ENCODE measurements around the gene PLPPR5. TPM values are rescaled to one million over a fixed set of nuclear protein-coding genes. Genes with fewer than 3 reads are reported as not detected.
A peak's percentile ranks its signal among the peaks of the same experiment; 100 is the strongest.

PLPPR5 gene
- total and polyA plus RNA-seq, 2 experiments from 2014 or later = not detected

GRCh38 chr1:99004254-99004860 is 304 bp downstream of the PLPPR5 start:
- H3K9ac ChIP-seq = no peak overlapping the region
- H3K9me3 ChIP-seq (ENCODE audit: low read depth) = no peaks in the 10 kb centered on the region
- 3 to 4% methylated on average over 48 to 62 of the region's 66 CpGs for WGBS, 2 experiments (ENCODE audit: low coverage in 1 of 2, low lambda C conversion rate in 2 of 2, missing lambda C conversion rate in 2 of 2)
- H3K27ac ChIP-seq = no peak overlapping the region
- no peaks in the 10 kb centered on the region for H3K79me2 ChIP-seq (ENCODE audit: insufficient read depth)
- peaks cover 4% of the 10 kb centered on the region for H3K4me1 ChIP-seq (ENCODE audit: insufficient read depth)
- peak overlapping the region; percentile 55; the same call in 1 of the 2 replicates for H2AFZ ChIP-seq
- H3K9me2 ChIP-seq (ENCODE audit: insufficient read depth) = no peaks in the 10 kb centered on the region
- peaks cover 34% of the 10 kb centered on the region for H3K27me3 ChIP-seq (replicated peaks; ENCODE audit: insufficient read depth)
- TF ChIP-seq EZH2 (IDR thresholded peaks at IDR 0.05; ENCODE audit: insufficient read depth, poor library complexity, severe bottlenecking) (no peak), EZH2phosphoT487 (IDR thresholded peaks at IDR 0.05; ENCODE audit: insufficient read depth, low read depth) (no peak)
- H3K4me2 ChIP-seq (ENCODE audit: unreplicated experiment) = peak overlapping the region; percentile 88
- in situ Hi-C loops (cut with MboI) = no loop called here
- peak; percentile 68 for DNase-seq
- no peaks in the 10 kb centered on the region for H3K36me3 ChIP-seq (ENCODE audit: low read depth)
- no peaks in the 10 kb centered on the region for H3F3A ChIP-seq (ENCODE audit: insufficient read depth)
- H3K4me3 ChIP-seq = peak overlapping the region; percentile 70
- H4K20me1 ChIP-seq (ENCODE audit: insufficient read depth) = no peaks in the 10 kb centered on the region

- DNase-seq = no peak
- H3K4me2 ChIP-seq (ENCODE audit: unreplicated experiment) = peak overlapping the region; percentile 88
- H3K9me3 ChIP-seq (ENCODE audit: low read depth) = no peaks in the 10 kb centered on the region
- no peak overlapping the region for H3K27ac ChIP-seq
- 0 out of 2 replicates have a peak overlapping the region, but pooled peaks have one; percentile 55 for H2AFZ ChIP-seq
- 31% methylated on average over 17 to 20 of the region's 20 CpGs for WGBS, 2 experiments (ENCODE audit: low coverage in 1 of 2, low lambda C conversion rate in 2 of 2, missing lambda C conversion rate in 2 of 2)
- TF ChIP-seq EZH2 (IDR thresholded peaks at IDR 0.05; ENCODE audit: insufficient read depth, poor library complexity, severe bottlenecking) (peak; percentile 62), EZH2phosphoT487 (IDR thresholded peaks at IDR 0.05; ENCODE audit: insufficient read depth, low read depth) (no peak)
- H3K9me2 ChIP-seq (ENCODE audit: insufficient read depth) = no peaks in the 10 kb centered on the region
- peak overlapping the region; percentile 70 for H3K4me3 ChIP-seq
- no peaks in the 10 kb centered on the region for H3K36me3 ChIP-seq (ENCODE audit: low read depth)
- peaks cover 34% of the 10 kb centered on the region for H3K27me3 ChIP-seq (replicated peaks; ENCODE audit: insufficient read depth)
- no peaks in the 10 kb centered on the region for H3K79me2 ChIP-seq (ENCODE audit: insufficient read depth)
- H4K20me1 ChIP-seq (ENCODE audit: insufficient read depth) = no peaks in the 10 kb centered on the region
- H3K4me1 ChIP-seq (ENCODE audit: insufficient read depth) = peaks cover 4% of the 10 kb centered on the region
- no peaks in the 10 kb centered on the region for H3F3A ChIP-seq (ENCODE audit: insufficient read depth)
- no peak overlapping the region for H3K9ac ChIP-seq
- in situ Hi-C loops (cut with MboI) = no loop called here
Measured at GRCh38 chr1:99003581-99004253, 944 bp downstream of the PLPPR5 start.

GRCh38 chr1:98992844-98993243 is 11.8 kb downstream of the PLPPR5 start:
- Histone ChIP-seq H3K9me2 (ENCODE audit: insufficient read depth) (no peaks in the 10 kb centered on the region; the same call in none of the 2 replicates), H3K79me2 (ENCODE audit: insufficient read depth) (no peaks in the 10 kb centered on the region), H3K4me1 (ENCODE audit: insufficient read depth) (peaks cover 25% of the 10 kb centered on the region), H2AFZ (no peak overlapping the region), H3K9ac (no peak overlapping the region), H3K4me2 (ENCODE audit: unreplicated experiment) (no peak overlapping the region), H3K27me3 (replicated peaks; ENCODE audit: insufficient read depth) (no peaks in the 10 kb centered on the region), H4K20me1 (ENCODE audit: insufficient read depth) (no peaks in the 10 kb centered on the region), H3K36me3 (ENCODE audit: low read depth) (no peaks in the 10 kb centered on the region), H3K4me3 (no peak overlapping the region), H3K9me3 (ENCODE audit: low read depth) (no peaks in the 10 kb centered on the region), H3K27ac (no peak overlapping the region), H3F3A (ENCODE audit: insufficient read depth) (peaks cover 19% of the 10 kb centered on the region; the same call in 1 of the 2 replicates)
- no peak for TF ChIP-seq EZH2phosphoT487 (IDR thresholded peaks at IDR 0.05; ENCODE audit: insufficient read depth, low read depth)
- no peak for TF ChIP-seq EZH2 (IDR thresholded peaks at IDR 0.05; ENCODE audit: insufficient read depth, poor library complexity, severe bottlenecking)
- 75 to 77% methylated on average over 3 of the region's 3 CpGs for WGBS, 2 experiments (ENCODE audit: low coverage in 1 of 2, low lambda C conversion rate in 2 of 2, missing lambda C conversion rate in 2 of 2)
- no peak for DNase-seq
- in situ Hi-C loops (cut with MboI) = no loop called here

- no peaks in the 10 kb centered on the region for H4K20me1 ChIP-seq (ENCODE audit: insufficient read depth)
- no peaks in the 10 kb centered on the region; the same call in none of the 2 replicates for H3K9me2 ChIP-seq (ENCODE audit: insufficient read depth)
- in situ Hi-C loops (cut with MboI) = no loop called here
- H3K4me1 ChIP-seq (ENCODE audit: insufficient read depth) = peaks cover 25% of the 10 kb centered on the region
- no peaks in the 10 kb centered on the region for H3K9me3 ChIP-seq (ENCODE audit: low read depth)
- DNase-seq = peak; percentile 87
- H3K4me3 ChIP-seq = no peak overlapping the region
- H3K27me3 ChIP-seq (replicated peaks; ENCODE audit: insufficient read depth) = no peaks in the 10 kb centered on the region
- H3F3A ChIP-seq (ENCODE audit: insufficient read depth) = peaks cover 19% of the 10 kb centered on the region; the same call in 1 of the 2 replicates
- 64 to 71% methylated on average over 4 of the region's 4 CpGs for WGBS, 2 experiments (ENCODE audit: low coverage in 1 of 2, low lambda C conversion rate in 2 of 2, missing lambda C conversion rate in 2 of 2)
- H3K4me2 ChIP-seq (ENCODE audit: unreplicated experiment) = peak overlapping the region; percentile 18
- TF ChIP-seq EZH2phosphoT487 (IDR thresholded peaks at IDR 0.05; ENCODE audit: insufficient read depth, low read depth) (no peak), EZH2 (IDR thresholded peaks at IDR 0.05; ENCODE audit: insufficient read depth, poor library complexity, severe bottlenecking) (no peak)
- peak overlapping the region; percentile 67 for H2AFZ ChIP-seq
- no peaks in the 10 kb centered on the region for H3K36me3 ChIP-seq (ENCODE audit: low read depth)
- H3K9ac ChIP-seq = no peak overlapping the region
- H3K27ac ChIP-seq = peak overlapping the region; percentile 48
- no peaks in the 10 kb centered on the region for H3K79me2 ChIP-seq (ENCODE audit: insufficient read depth)
Measured at GRCh38 chr1:98991127-98992012, 13.3 kb downstream of the PLPPR5 start.

Data from GM23248 (cell line).